ENCODE data around the gene THRB. TPM values are rescaled to one million over a fixed set of nuclear protein-coding genes. Genes with fewer than 3 reads are reported as not detected.

Gene THRB
- polyA plus RNA-seq, 1 of the 3 experiments (the other 2 are of a cell fraction), result 0.02 TPM

GRCh38 chr3:24348348-24348747, 146.3 kb downstream of the THRB start (continued):
- TF ChIP-seq ZBTB33 (IDR thresholded peaks at IDR 0.05; ENCODE audit: borderline replicate concordance, low read depth) (no peak), RAD21 (IDR thresholded peaks at IDR 0.05; ENCODE audit: low read length) (no peak), CTCF (IDR thresholded peaks at IDR 0.05) (no peak), EZH2phosphoT487 (IDR thresholded peaks at IDR 0.05; ENCODE audit: borderline replicate concordance, low read depth) (no peak), FOXJ3 (CRISPR knock-in tag; IDR thresholded peaks at IDR 0.05) (no peak), MEF2A (IDR thresholded peaks at IDR 0.05; ENCODE audit: borderline replicate concordance, low read depth) (no peak), EP300 (IDR thresholded peaks at IDR 0.05; ENCODE audit: borderline replicate concordance in 1 of 2, low read depth in 1 of 2, low read length in 1 of 2) (no peak), JUND (IDR thresholded peaks at IDR 0.05) (no peak), ELF1 (IDR thresholded peaks at IDR 0.05) (no peak)
- TF ChIP-seq, protein P1, sequence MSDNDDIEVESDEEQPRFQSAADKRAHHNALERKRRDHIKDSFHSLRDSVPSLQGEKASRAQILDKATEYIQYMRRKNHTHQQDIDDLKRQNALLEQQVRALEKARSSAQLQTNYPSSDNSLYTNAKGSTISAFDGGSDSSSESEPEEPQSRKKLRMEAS (IDR thresholded peaks at IDR 0.05; ENCODE audit: low read depth), result no peak

DNA sequence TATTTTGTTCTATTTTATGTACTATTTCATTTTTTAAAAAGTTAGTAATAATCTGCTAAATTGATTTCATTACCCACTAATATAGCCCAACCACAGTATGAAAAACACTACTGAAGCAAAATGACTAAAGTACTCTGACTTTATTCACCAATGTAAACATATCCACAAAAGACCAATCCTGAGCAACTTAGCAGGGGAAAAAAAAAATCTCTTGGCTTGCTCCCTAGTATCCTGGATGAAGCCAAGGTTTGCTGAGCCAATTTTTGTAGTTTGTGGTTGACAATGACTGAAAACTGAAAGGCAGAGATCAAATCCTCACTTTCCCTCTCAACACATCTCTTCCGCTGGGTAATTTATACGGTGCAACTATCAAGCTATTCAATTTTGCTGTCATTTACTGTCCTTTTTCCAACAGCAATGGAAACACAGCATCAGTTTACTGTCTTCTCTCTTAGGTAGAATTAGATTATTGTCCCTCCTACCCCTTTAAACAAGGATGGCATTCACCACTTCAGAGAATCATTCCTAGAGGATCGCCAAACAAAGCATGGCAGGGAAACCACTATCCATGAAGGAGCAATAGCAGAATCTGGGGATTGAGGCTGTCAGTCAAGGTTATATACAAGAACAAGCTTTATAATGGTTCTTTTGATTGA, 149.7 kb downstream of the THRB start:
- no peak for DNase-seq
- Histone ChIP-seq H2AFZ (ENCODE audit: low read depth) (no peak overlapping the region), H3K79me2 (ENCODE audit: insufficient read depth) (no peaks in the 10 kb centered on the region), H3K27me3 (ENCODE audit: insufficient read depth) (no peaks in the 10 kb centered on the region), H3K9ac (no peak overlapping the region), H3K9me2 (no peaks in the 10 kb centered on the region), H3F3A (replicated peaks; ENCODE audit: insufficient read depth) (peaks cover 3% of the 10 kb centered on the region), H3K4me3 (ENCODE audit: low read depth in 2 of 2, low read length in 1 of 2) (no peak overlapping the region), H3K4me2 (no peak overlapping the region), H4K20me1 (ENCODE audit: insufficient read depth) (no peaks in the 10 kb centered on the region), H3K4me1 (ENCODE audit: control insufficient read depth in 1 of 2, insufficient read depth in 2 of 2, low read depth in 1 of 2, low read length in 1 of 2) (no peaks in the 10 kb centered on the region), H3K9me3 (no peaks in the 10 kb centered on the region), H3K36me3 (replicated peaks in 1 of 2; ENCODE audit: control insufficient read depth in 1 of 2, insufficient read depth in 2 of 2, low read length in 1 of 2) (no peaks in the 10 kb centered on the region), H3K27ac (ENCODE audit: low read depth in 2 of 2, low read length in 1 of 2) (no peak overlapping the region)
- POLR2A ChIA-PET, result no interaction called here
- CTCF ChIA-PET, result no interaction called here
- no peak for TF ChIP-seq CHD2 (IDR thresholded peaks at IDR 0.05; ENCODE audit: low read length, partially characterized antibody)
- TF ChIP-seq FOXJ3 (CRISPR knock-in tag; IDR thresholded peaks at IDR 0.05), result no peak
- TF ChIP-seq RAD21 (IDR thresholded peaks at IDR 0.05; ENCODE audit: low read length), result no peak
- 91% methylated on average over 3 of the region's 3 CpGs for WGBS (ENCODE audit: low lambda C conversion rate)
